ENCODE measurements around the gene MZT2B.
"Not testable (repeated sequence)": the region's sequence is repeated elsewhere in the genome, so short reads cannot be mapped to it uniquely, and the experiment has no call there.

Gene MZT2B

GRCh38 chr2:130183512-130184373 lies 1.7 kb downstream of the MZT2B start:
- peak overlapping the region; percentile 72 for H3K4me3 Mint-ChIP-seq
- H3K9me3 Mint-ChIP-seq: no peaks in the 10 kb centered on the region
- ATAC-seq: no peak
- H3K36me3 Mint-ChIP-seq: no peaks in the 10 kb centered on the region
- H3K27ac Mint-ChIP-seq: peak overlapping the region; percentile 69
- peaks cover 49% of the 10 kb centered on the region for H3K4me1 Mint-ChIP-seq
- H3K27me3 Mint-ChIP-seq: no peaks in the 10 kb centered on the region

DNA sequence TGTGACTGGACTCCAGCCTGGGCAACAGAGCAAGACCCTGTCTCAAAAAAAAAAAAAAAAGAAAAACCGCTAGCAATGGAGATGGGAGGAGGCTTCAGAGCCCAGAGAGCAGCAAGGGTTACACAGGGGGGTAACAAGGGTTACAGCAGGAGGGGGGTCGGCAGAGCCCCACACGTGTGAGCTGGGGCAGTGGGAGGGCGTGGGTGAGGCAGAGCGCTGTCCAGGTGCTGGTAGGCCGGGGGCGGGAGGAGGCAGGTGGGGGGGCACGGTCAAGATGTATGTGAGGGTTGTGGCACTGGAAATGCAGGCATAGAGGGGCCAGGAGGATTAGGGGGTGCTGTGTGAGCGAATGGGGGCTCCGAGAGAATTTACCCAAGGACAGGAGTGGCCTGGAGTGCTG lies 3.4 kb downstream of the MZT2B start:
- no peaks in the 10 kb centered on the region for H3K36me3 Mint-ChIP-seq
- H3K4me1 Mint-ChIP-seq: peaks cover 39% of the 10 kb centered on the region
- H3K9me3 Mint-ChIP-seq: no peaks in the 10 kb centered on the region
- H3K27me3 Mint-ChIP-seq: no peaks in the 10 kb centered on the region
- no peak overlapping the region for H3K4me3 Mint-ChIP-seq
- H3K27ac Mint-ChIP-seq: peak overlapping the region; percentile 42
- ATAC-seq: no peak

- no peak overlapping the region for H3K4me3 Mint-ChIP-seq
These were observed 3.8 kb downstream of the MZT2B start for GRCh38 chr2:130185896-130186295.

GRCh38 chr2:130186391-130186790 lies 4.3 kb downstream of the MZT2B start:
- ATAC-seq: no peak
- H3K4me1 Mint-ChIP-seq: peaks cover 32% of the 10 kb centered on the region
- peak overlapping the region; percentile 42 for H3K27ac Mint-ChIP-seq
- no peaks in the 10 kb centered on the region for H3K9me3 Mint-ChIP-seq
- peaks cover 5% of the 10 kb centered on the region for H3K36me3 Mint-ChIP-seq
- no peak overlapping the region for H3K4me3 Mint-ChIP-seq
- H3K27me3 Mint-ChIP-seq: no peaks in the 10 kb centered on the region

More at GRCh38 chr2:130185896-130186295, 3.8 kb downstream of the MZT2B start:
- Mint-ChIP-seq H3K4me1 (peaks cover 35% of the 10 kb centered on the region), H3K36me3 (no peaks in the 10 kb centered on the region), H3K9me3 (no peaks in the 10 kb centered on the region), H3K27me3 (no peaks in the 10 kb centered on the region), H3K27ac (peak overlapping the region; percentile 42)
- ATAC-seq: no peak

DNA sequence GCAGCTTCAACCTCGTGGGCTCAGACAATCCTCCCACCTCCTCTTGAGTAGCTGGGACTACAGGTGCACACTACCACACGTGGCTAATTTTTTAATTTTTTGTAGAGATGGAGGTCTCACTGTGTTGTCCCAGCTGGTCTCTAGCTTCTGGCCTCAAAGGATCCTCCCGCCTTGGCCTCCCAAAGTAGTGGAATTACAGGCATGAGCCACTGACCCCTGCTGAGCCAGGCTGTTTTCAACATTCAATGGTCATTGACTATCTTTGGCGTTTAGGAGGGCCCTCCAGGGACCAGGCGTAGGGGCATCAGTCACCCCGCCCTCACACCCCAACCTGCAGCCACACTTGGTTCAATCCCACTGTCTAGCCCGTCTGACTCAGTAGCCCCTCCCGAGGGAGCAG lies 5.2 kb downstream of the MZT2B start:
- H3K27ac Mint-ChIP-seq: no peak overlapping the region
- H3K4me1 Mint-ChIP-seq: peaks cover 32% of the 10 kb centered on the region
- ATAC-seq: no peak
- H3K4me3 Mint-ChIP-seq: no peak overlapping the region
- peaks cover 11% of the 10 kb centered on the region for H3K36me3 Mint-ChIP-seq
- no peaks in the 10 kb centered on the region for H3K27me3 Mint-ChIP-seq
- H3K9me3 Mint-ChIP-seq: no peaks in the 10 kb centered on the region

DNA sequence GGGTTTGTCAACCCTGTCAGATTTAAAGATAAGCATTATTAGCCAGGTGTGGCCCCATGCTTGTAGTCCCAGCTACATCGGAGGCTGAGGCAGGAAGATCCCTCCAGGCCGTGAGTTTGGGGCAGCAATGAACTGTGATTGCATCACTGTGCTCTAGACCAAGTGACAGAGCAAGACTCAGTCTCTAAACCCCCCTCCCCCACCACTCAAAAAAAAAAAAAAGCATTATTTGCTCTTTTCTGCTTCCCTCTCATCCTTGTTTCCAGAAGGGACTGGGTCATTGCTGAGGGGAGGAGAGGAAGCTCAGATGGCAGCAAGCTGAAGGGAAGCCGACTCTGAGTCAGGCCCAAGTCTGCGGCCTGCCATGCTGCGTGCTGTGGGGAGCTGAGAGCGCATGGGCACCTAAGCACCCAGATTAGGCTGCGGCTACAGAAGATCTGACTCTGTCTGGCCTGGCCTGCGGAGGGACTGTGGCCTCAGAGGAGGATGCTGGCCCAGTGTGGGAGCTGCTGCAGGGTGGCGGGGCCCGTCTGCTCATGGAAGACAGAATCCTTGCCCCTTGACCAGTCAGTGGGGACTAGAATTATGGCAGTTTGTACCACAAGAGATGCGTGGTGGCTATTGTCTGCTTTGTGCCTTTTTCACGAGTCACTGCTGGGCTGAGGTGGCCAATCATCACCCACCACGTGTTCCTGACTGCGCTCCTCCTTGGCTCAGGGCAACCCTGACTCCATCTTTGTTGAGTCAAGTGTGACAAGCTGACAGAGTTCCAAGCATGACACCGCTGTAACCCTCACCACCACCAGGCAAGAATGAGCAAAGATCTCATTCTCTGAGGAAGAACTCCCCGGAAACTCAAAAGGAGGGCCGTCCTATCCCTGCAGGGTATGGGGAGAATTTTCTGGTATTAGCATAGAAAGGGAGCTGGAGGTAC lies 6.1 kb downstream of the MZT2B start:
- H3K9me3 Mint-ChIP-seq, H3K27me3 Mint-ChIP-seq, H3K27ac Mint-ChIP-seq, ATAC-seq, H3K4me3 Mint-ChIP-seq: not testable (repeated sequence)
- peaks cover 29% of the 10 kb centered on the region for H3K4me1 Mint-ChIP-seq
- H3K36me3 Mint-ChIP-seq: peaks cover 11% of the 10 kb centered on the region

GRCh38 chr2:130188958-130189357 lies 6.9 kb downstream of the MZT2B start:
- H3K9me3 Mint-ChIP-seq, H3K27me3 Mint-ChIP-seq, H3K4me3 Mint-ChIP-seq, ATAC-seq, H3K27ac Mint-ChIP-seq: not testable (repeated sequence)
- Mint-ChIP-seq H3K36me3 (peaks cover 11% of the 10 kb centered on the region), H3K4me1 (peaks cover 21% of the 10 kb centered on the region)

GRCh38 chr2:130190237-130190636 lies 8.2 kb downstream of the MZT2B start:
- ATAC-seq: no peak

DNA sequence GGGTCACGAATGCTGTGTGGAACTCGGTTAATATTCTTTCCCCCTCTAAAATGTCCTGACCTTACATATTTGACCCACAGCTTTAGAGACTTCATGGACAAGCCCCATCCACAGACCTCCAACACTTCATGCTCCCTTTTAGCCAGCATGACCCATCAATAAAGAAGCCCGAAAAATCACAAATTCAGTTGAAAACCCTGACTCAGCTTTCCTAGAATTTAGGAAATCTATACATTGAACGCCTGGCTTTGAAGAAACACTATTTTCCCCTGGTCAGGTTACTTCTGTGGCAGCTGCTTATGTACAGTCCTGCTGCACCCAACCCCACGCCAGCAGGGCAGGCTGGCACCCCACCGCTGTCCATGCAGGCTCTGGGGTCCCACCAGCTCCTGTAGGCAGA lies 9.3 kb downstream of the MZT2B start:
- peaks cover 11% of the 10 kb centered on the region for H3K36me3 Mint-ChIP-seq
- not testable (repeated sequence) for H3K27ac Mint-ChIP-seq, H3K4me3 Mint-ChIP-seq

More at GRCh38 chr2:130190237-130190636, 8.2 kb downstream of the MZT2B start:
- H3K9me3 Mint-ChIP-seq: no peaks in the 10 kb centered on the region
- no peaks in the 10 kb centered on the region for H3K27me3 Mint-ChIP-seq
- peaks cover 12% of the 10 kb centered on the region for H3K4me1 Mint-ChIP-seq
- H3K27ac Mint-ChIP-seq: no peak overlapping the region
- H3K4me3 Mint-ChIP-seq: no peak overlapping the region
- H3K36me3 Mint-ChIP-seq: peaks cover 11% of the 10 kb centered on the region

GRCh38 chr2:130192451-130192850 lies 10.4 kb downstream of the MZT2B start:
- H3K4me3 Mint-ChIP-seq, H3K27me3 Mint-ChIP-seq, H3K27ac Mint-ChIP-seq, ATAC-seq, H3K4me1 Mint-ChIP-seq, H3K9me3 Mint-ChIP-seq: not testable (repeated sequence)
- H3K36me3 Mint-ChIP-seq: peaks cover 11% of the 10 kb centered on the region

More for the DNA sequence above, 9.3 kb downstream of the MZT2B start:
- not testable (repeated sequence) for H3K9me3 Mint-ChIP-seq, ATAC-seq, H3K27me3 Mint-ChIP-seq, H3K4me1 Mint-ChIP-seq

DNA sequence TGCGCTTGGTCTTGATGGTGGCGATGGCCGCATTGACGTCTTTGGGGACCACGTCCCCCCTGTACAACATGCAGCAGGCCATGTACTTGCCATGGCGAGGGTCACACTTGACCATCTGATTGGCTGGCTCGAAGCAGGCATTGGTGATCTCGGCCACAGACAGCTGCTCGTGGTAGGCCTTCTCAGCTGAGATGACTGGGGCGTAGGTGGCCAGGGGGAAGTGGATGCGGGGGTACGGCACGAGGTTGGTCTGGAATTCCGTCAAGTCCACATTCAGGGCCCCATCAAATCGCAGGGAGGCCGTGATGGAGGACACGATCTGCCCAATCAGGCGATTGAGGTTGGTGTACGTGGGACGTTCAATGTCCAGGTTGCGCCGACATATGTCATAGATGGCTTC lies 11.8 kb downstream of the MZT2B start:
- H3K4me3 Mint-ChIP-seq, H3K4me1 Mint-ChIP-seq, H3K27me3 Mint-ChIP-seq, H3K27ac Mint-ChIP-seq, H3K9me3 Mint-ChIP-seq, ATAC-seq: not testable (repeated sequence)
- peaks cover 11% of the 10 kb centered on the region for H3K36me3 Mint-ChIP-seq

DNA sequence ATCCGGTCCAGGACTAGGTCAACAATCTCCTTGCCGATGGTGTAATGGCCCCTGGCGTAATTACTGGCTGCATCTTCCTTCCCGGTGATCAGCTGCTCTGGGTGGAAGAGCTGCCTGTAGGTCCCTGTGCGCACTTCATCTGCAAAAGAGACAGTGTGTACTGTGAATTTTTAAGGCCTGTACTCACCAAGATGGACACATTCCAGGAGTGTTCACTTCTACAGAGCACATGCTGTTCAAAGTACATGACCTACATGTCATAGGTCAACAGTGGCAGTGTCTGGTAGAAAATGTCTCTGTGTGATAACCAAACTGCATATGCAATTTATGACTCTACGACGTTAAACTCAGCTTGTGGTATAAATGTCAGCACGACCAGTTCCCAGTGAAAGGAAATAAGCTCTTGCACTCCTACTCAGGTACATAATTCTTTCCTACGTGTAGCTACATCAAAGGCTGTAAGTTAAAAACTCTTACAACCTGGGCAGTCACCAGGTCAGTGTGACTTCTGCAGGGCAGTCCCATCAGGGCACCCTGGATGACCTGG lies 13.1 kb downstream of the MZT2B start:
- H3K4me3 Mint-ChIP-seq, H3K4me1 Mint-ChIP-seq, H3K27ac Mint-ChIP-seq, ATAC-seq, H3K9me3 Mint-ChIP-seq, H3K27me3 Mint-ChIP-seq: not testable (repeated sequence)
- H3K36me3 Mint-ChIP-seq: peaks cover 11% of the 10 kb centered on the region

DNA sequence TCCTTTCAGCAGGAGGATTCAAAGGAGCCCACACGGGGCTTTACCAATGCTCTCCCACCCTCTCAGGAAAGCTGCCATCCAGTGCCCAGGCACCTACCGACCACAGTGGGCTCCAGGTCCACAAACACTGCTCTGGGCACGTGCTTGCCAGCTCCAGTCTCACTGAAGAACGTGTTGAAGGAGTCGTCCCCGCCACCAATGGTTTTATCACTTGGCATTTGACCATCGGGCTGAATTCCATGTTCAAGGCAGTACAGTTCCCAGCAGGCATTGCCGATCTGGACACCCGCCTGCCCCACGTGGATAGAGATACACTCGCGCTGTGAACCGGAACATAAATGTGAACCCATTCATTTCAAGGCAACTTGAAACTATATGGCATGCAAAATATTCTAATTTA lies 14.0 kb downstream of the MZT2B start:
- H3K4me3 Mint-ChIP-seq, H3K4me1 Mint-ChIP-seq, ATAC-seq, H3K9me3 Mint-ChIP-seq, H3K36me3 Mint-ChIP-seq, H3K27me3 Mint-ChIP-seq, H3K27ac Mint-ChIP-seq: not testable (repeated sequence)

DNA sequence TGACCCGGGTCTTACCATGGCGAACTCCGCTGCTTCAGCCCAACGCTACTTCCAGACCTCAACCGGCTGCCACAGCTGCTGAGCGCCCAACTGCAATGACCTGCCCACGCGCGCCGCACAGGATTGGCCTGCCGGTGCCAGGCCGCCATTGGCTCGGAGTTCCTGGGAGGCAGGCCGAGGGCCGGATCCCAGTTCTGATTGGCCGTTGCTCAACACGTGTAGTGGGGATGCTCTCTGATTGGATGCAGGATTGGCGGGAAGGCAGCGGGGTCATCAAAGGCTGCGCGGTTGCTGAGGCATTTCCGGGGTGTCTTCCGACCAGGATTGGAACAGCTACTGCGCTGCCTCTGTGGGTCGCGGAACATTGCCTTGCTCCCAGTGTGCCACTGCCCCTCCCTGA lies 16.3 kb downstream of the MZT2B start, which contains the start of gene TUBA3E:
Gene TUBA3E (minus strand): TSS at position 97 of the 400 bp plus-strand sequence. CDS start 79 bp downstream, at position 18.
- no peaks in the 10 kb centered on the region for H3K36me3 Mint-ChIP-seq
- H3K4me1 Mint-ChIP-seq: no peaks in the 10 kb centered on the region
- H3K9me3 Mint-ChIP-seq: no peaks in the 10 kb centered on the region
- no peaks in the 10 kb centered on the region for H3K27me3 Mint-ChIP-seq
- no peak within 1 kb of the TSS for H3K27ac Mint-ChIP-seq
- no peak within 1 kb of the TSS for H3K4me3 Mint-ChIP-seq
- ATAC-seq: no peak

GRCh38 chr2:130202518-130202917 lies 20.5 kb downstream of the MZT2B start:
- H3K27ac Mint-ChIP-seq, H3K36me3 Mint-ChIP-seq, ATAC-seq, H3K9me3 Mint-ChIP-seq, H3K4me1 Mint-ChIP-seq, H3K4me3 Mint-ChIP-seq, H3K27me3 Mint-ChIP-seq: not testable (repeated sequence)
